SHP77 (cell line): ENCODE data around the gene ATP8A2.
A peak's percentile ranks its signal among the peaks of the same experiment; 100 is the strongest.
"Not testable (repeated sequence)": the region's sequence is repeated elsewhere in the genome, so short reads cannot be mapped to it uniquely, and the experiment has no call there.

Experiments
- DNase-seq, 2 experiments: peaks; one replicate each; lab custom pipeline; 2025; lab: John Stamatoyannopoulos, UW

Gene ATP8A2

DNA sequence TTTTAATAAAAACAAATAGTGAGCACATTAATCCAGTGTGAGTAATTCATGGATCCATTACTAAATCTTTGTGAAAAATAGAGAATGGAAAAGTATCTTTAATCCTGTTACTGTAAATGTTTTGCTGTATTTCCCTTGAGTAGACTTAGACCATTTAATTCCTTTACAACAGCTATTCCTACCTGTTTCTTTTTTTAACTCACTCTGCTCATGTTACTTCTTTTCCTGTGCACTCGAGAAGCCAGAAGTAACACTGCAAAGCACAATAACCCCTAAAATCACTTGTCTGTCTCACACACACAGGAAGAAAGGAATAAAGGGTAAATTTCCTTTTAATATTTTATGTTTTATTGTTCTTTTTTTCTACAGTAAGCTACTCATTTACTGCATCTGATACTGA lies 435.8 kb downstream of the ATP8A2 start:
- DNase-seq: no peak

DNA sequence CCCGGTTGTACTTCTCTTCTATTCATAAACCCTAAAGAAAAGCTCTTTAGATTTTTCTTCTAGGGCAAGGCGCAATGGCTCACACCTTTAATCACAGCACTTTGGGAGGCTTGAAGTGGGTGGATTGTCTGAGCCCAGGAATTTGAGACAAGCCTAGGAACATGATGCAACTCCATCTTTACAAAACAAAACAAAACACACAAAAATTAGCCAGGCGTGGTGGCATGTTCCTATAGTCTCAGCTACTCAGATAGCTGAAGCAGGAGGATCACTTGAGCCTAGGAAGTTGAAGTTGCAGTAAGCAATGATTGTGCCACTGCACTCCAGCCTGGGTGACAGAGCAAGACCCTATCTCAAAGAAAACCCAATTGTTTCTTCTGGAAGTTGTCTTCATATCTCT lies 439.7 kb downstream of the ATP8A2 start:
- no peak for DNase-seq

DNA sequence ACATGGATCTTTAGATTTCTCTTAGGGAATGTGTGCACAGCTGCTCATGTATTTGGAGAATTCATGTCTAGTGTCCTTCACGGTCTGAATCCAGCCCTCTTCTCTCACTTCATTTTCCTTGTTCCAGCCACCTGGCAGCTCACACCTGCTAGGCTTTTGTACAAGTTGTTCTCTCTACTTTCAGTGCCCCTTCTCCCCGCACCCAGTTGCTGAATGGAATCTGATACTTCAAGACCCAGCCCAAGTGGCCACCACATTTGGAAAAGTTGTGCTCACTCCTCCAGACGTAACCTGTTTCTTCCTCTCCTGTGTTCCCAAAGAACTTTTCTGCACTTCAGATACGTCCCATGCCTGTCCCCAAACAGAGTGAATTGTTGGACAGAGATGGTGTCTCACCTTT lies 444.5 kb downstream of the ATP8A2 start:
- DNase-seq: peak; percentile 60 to 71

DNA sequence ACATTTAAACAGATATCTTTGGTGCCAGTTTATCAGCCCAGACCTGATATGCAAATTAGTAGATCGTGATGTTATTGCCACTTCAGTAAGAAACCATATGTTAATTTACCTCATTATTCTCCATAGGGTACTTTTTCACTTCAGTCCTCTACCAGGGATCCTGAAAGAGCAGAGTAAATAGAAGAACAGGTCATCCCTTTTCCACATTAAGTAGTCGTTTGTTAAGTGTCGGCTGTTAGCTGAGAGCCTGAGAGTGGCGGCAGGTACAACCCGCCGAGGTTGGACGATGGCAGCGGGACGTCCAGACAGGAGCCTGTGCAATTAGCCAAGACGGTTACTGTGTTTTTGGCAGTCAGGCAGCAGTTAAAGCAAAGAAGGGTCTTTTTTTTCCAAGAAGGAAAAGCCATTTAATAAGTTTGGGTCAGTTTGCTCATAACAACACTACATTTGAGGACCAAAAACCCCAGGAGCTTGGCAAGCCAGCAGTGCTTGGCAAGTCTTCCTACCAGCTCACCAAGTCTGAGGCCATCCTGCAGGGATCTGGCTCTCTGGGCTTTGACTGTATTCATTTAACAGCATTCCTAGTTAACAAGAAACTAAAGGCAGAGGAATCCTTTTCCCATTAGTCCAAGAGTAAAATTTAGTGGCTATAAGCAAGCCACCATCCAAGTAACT lies 448.2 kb downstream of the ATP8A2 start:
- DNase-seq: peak; percentile 17 to 20

DNA sequence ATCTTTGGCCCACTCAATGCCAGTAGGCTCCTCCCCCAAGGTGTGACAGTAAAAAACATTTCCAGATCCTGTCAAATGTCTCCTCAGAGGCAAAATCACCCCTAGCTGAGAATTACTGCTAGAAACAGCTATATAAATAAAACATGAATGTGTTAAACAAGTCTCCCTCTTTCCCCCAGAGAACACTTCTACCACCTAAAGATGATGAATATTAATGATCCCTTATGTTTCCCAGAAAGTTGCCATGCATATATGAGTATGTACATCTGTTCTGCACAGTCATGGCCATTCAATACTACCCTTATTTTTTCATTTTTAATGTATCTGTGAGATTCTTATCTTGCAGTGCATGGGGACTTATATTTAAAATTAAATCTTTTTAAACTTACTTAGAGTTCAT lies 450.0 kb downstream of the ATP8A2 start:
- DNase-seq: no peak

DNA sequence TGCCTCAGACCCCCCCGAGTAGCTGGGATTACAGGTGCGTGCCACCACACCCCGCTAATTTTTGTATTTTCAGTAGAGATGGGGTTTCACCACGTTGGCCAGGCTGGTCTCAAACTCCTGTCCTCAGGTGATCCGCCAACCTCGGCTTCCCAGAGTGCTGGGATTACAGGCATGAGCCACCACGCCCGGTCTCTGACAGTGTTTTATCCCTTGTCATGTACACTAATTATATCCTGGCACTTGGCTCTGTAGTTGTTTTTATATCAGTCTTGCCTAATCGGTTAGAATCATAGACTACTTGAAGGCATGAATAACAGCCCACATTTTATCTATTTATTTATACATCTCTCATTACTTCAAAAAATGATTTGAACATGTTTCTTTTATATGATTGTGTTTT lies 455.4 kb downstream of the ATP8A2 start:
- not testable (repeated sequence) for DNase-seq

DNA sequence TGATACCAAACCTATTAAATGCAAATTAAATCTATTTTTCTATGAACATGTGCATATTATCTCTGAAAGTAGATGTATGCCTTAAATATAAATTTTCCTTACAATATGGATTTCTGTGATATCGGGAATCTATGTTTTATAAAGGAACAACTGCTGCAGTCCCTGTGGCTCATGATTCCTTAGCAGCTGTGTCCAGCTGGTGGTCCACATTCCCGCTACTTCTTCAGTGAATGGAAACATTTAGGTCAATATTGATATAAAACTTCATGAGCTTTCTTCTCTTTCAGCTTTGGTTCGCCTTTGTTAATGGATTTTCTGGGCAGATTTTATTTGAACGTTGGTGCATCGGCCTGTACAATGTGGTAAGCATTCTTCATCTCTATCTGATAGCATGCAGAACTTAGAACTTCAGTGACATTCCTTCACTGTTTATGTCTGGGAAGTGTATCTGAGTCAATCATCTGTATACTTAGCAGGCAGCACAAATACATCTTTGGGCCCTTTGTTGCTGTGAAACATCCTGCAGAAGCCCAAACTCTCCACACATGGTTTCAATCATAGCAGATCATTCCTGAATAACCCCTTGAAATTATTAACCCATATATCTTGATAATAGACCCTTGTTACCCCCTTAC lies 456.2 kb downstream of the ATP8A2 start:
- no peak for DNase-seq

DNA sequence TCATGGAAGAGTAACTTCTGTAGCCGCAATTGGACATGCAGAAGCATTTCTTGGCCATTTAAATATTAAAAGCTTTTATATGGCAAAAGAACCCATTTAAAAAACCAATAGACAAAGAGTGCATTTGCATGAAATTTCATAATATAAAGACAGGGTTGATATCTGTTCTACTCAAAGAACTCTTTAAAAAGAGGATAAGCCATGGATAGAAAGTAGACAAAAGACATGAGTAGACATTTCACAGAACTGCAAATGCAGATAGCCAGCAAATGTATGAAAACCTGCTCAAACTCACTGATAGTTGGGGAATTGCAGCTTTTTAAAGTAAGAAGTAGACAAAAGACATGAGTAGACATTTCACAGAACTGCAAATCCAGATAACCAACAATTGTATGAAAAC lies 462.0 kb downstream of the ATP8A2 start:
- no peak for DNase-seq

DNA sequence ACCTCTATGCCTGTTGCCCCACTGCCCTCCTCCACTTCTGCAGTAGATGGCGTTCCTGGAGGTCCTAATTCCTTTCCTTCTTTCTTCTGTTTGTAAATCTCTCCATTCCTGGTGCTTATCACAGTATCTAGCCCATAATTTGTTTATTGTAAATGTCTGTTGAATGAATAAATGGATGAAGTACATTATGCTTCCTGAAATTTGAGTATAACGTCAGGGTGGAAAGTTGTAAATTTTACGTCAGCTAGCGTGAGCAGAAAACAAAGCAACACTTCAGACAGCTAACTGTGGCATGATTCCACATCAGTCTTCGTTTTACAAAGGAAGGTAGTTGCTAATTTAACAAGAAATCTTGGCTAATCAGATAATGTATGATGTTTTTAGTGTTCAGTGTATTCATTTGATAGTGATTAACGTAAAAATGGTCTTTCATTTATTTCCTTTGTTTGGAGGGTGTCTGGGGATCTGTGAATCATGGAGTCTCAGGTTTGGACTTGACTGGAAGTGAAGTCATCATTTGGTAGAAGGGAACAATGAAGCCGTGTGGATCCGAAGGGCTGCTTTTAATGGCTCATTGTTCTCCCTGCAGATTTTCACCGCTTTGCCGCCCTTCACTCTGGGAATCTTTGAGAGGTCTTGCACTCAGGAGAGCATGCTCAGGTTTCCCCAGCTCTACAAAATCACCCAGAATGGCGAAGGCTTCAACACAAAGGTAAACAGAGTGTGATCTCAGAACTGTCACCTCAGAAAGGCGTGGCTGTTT lies 465.0 kb downstream of the ATP8A2 start:
- no peak for DNase-seq

DNA sequence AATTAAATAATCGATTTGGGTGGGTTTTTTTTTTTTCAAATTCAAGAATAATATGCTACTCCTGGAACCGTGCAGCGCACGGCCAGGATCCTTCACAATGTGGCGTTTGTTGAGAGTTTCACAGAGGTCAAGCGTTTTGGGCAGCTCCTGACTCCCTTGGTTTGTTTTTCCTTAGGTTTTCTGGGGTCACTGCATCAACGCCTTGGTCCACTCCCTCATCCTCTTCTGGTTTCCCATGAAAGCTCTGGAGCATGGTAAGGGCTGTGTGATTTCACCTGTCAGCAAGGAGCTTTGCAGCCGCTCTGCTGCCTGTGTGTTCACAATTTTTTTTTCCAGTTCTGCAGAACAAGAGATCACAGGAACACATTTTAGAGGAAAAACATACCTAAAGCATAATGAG lies 467.6 kb downstream of the ATP8A2 start:
- DNase-seq: no peak

DNA sequence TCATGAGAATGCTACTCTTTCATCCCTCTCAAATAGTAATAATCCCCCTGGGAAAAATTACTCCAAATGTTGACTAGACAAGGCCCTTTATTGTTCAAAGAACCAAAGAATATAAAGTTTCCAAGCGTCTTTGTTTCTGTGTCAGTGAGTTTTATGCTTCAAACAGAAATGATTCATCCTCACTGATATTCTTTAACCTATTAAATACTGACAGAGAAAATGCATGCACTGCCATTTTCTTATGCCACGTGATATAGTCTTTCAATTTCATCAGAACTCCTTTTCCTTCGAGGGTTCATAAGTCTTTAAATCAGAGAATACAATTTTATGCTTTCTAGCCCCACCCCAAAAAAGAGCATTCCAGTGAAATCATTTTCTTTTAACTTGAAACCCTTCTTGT lies 468.5 kb downstream of the ATP8A2 start:
- no peak for DNase-seq

DNA sequence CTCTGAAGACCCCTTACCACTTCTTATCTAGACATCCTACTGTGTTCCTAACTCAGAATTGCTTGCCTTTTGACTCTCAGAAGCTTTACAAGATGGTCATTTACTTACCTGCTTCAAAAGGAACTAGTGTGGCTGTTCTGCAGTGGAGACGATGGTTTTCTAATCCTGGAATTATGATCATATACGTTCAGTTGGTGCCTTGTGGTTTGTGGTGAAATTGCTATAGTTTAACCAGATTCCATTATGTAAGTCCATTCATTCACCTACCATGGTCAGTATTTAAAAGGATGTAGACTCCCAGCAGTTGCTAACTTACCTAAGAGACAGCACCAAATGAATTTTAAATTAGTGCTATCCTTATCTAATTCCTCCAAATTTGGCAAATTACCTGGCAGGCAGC lies 469.2 kb downstream of the ATP8A2 start:
- no peak for DNase-seq

DNA sequence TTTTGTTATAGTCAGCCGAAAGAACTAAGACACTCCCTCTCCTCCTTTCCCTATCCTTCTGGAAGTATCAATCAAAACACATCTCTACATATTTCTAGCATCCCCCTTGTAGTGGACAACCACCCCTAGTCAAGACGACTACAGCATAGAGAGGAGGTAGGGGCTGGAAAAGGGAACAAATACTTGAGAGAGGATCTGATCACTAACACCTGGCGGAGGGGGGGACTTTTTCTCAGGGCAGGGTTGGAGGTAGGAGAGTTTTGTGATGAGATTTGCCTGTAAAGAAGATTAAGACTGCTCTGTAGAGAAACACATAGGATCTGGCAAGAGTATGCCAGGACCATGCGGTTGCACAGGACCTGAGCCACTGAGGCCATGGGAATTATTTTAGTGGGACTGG lies 471.9 kb downstream of the ATP8A2 start:
- no peak for DNase-seq

DNA sequence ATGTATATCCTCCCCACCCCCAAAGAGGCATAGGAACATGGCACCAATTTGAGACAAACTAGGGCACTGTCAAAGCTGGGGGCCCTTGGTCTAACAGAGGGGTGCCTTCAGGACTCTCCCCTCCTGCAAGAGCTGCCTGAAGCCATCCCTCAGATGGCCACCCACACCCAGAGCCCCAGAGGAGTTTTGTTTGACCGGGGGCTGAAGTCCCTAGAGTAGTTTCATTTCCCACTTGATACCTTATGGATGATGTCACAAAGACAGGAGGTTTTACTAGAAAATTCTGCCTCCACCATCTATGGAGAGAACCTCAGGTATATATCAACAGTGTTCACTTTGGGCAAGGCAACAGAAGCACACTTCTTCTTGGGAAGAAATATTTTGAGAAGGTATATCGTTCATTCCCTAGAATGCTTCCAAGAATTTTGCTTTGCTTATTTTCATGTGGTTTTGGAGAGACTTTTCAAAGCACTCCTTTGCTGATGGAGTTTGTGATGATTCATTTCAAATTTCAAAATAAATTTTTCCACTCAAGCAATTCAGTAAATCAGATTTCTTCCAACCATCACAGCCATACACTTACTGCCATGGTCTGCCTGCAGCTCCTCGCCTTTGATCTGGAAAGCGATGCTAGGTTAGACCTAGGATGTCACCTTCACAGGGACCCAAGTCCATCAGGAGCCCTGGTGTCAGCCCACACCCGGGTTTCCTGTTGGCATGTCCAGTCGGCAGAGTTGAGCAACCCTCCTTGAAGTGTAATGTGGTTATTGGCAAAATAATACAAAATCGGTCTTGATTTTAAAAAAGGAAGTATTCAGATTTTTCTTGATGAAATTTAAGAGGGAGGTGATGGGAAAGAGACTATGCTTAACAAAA lies 473.0 kb downstream of the ATP8A2 start:
- DNase-seq: no peak

DNA sequence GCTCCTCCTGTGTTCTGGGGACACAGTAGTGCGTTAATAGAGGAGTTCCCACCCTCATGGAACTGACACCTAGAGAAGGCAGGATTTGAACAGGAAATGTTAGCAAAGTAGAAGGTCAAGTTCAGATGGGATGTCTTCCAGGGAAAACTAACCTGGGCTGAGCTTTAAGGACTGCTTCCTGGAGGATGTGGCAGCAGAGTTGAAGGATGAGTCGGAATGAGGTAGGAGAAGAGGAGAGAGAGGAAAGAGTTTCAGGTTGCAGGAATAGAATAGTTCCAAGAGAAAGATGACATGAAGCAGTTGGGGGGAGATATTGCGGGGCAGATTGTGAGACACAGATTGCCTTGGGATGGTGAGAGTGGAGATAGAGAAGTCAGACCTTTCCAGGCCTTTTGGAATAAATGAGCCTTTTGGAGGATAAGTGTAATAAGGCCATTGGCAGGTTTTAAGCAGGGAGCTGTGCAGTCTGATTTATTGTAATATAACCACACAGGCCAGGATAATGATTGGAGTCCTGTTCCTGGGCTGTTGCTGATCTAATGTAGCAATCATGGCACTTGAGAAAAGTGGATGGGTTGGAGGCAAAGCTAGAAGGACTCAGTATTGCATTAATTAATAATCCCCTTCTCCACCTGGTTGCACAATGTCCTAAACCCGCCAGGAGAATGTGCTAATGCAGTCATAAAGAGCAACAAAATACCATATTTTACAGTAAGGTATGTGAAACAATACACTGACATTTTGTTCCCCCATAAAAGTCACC lies 474.6 kb downstream of the ATP8A2 start:
- no peak for DNase-seq

DNA sequence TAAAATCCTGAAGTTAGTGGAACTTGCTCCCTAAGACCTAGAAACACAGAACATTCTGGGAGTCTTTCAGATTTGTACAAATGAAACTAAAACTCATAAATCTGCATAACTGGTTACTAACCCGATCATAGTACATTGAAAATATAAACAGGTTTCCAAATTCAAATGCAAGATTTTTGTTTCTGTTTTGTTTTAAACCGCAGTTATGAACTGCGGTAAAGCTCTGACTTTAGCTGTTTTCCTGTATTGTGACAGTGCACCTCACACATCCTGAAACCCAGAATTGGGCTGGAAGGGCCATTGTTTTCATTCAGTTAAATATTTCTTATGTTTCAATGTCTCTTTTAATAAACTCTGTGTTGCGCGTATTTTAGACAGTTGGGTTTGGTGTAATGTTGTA lies 475.4 kb downstream of the ATP8A2 start:
- DNase-seq: no peak

DNA sequence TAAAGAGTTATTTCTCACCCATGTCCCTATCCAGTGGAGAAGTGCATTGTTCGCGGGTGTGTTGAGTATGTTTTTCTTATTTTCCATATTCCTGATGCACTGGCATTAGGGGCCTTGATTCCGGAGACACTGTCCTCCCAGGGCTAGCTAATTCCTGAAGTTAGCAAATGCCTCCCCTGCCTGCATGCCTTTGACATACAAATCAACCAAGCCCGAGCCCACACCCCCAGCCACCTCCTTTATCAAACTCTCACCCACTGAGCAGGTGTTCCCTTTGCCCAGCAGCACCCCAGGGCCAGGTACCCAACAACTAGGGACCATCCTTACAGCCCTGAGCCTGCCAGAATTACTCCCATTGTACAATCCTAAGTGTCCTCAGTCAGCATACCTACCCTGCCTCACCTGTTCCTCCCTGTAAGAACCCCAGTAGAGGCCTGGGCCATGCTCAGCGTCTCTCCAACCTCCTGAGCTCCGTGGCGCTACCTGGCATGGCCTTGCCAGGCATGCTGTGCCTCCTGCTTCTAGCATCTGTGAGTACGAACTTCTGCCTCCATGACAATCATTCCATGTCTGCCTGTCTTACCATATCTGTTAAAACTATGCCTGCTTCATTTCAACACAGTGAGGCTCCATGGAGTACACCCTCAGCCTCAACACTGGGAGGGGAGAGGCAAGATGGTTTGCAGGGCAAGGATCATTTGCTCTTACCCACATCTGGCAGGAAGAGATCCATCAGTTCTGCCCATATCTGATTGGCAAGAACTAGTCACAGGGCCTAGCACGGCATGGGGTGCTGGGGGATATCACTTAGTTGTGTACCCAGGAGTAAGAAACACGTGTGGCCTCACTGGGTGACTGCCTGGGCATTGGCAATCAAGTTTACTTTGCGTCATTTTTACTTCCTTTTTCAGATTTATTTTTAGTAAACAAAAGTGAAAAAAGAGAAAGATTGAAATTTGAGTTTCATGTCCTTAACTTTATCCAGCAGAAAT lies 476.2 kb downstream of the ATP8A2 start:
- DNase-seq: no peak

DNA sequence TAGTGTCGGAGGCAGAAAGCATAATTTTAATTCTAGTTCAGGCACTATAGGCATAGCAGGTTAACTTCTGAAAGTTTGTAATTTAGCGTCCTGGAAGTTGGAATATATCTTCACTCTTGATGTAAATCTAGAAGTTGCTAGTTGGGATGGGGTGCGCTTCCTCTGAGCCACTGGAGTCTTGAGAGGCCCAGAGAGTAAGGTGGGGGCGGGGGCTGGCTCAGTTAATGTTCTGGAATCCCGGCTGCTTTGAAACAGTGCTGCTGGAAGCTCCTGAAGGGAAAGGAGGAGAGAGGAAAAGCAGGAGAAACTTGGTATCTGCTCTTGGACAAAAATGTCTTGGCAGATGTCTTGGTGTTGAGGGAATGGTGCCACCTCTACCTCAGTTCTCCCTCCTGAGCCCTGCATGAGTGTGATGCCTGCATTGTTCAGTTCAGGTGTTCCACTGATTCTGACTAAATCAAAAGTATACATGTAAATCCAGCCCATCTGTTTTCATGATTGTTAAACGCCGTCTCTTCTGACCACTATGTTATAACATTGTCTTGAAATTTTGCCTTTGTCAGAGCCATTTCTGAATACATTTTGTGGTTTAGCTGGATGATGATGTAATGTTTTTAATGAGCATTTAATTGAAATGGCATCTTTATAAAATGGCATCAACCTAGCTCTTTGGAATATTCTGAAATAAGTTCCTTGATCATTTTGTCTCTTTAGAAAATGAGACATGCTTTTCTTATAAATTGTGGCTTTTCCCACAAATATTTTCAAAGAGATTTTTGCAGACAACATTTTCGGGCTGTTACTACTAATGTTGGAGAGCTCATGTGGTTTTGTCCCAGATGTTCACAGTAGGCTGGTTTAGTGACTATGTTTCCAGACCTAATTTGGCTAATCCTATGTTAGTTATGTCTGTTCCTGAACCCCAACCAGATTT lies 477.3 kb downstream of the ATP8A2 start:
- no peak for DNase-seq

DNA sequence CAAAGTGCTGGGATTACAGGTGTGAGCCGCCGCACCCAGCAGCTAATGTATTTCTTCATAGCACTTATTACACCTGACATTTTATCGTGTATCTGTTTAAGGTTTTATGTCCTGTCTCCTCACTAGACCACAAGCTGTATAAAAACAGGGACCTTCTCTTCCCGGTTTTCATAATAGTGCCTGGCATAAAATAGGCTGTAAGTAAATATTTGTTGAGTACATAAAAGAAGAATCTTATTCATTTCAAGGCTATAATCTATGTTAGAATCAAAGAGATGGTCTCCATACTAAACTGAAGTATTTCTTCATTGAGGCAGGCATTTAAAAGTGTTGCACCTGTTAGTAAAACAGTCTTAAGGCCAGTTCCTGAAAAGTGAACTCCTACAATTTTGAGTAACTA lies 486.1 kb downstream of the ATP8A2 start:
- DNase-seq: no peak
